ENCODE data around the gene MKNK1.

GRCh38 chr1:46643368-46643775 is 39.3 kb upstream of the MKNK1 start:
- TF ChIP-seq POLR2A (IDR thresholded peaks at IDR 0.05; ENCODE audit: low read length) (no peak), GATA1 (IDR thresholded peaks at IDR 0.05; ENCODE audit: low read depth, low read length) (no peak)
